GM12878 (cell line): ENCODE results near the gene PI4KA. TPM values are rescaled to one million over a fixed set of nuclear protein-coding genes. Genes with fewer than 3 reads are reported as not detected.

Experiments
- ATAC-seq: fragments of 200-7000 bp; cut with Tn5 transposase; 3 replicates; pipeline ENCODE4 v1.9.1; 2020; ENCODE audit warnings: mild to moderate bottlenecking, moderate library complexity
- BruUV-seq: library from RNA; stranded (reverse); fragments of 400-500 nt; replicated peaks from 2 replicates; lab custom pipeline; 2021; lab: Mats Ljungman, UMichigan
- CTCF ChIA-PET: fragments of 300-600 bp; sonication (Branson Sonifier 250); formaldehyde crosslinking; extraction: SDS; loops from one replicate; lab custom pipeline; 2021; ENCODE audit warnings: inconsistent platforms; lab: Yijun Ruan, JAX
- POLR2A ChIA-PET: fragments of 350-600 bp; formaldehyde crosslinking; extraction: SDS; loops from one replicate; lab custom pipeline; 2021; ENCODE audit warnings: inconsistent platforms; lab: Charles Lee
- RAD21 ChIA-PET: fragments of 300-600 bp; sonication (Branson Sonifier 250); formaldehyde crosslinking; loops from one replicate; lab custom pipeline; 2023; ENCODE audit warnings: antibody characterized with exemption; ENCODE audit not compliant: unreplicated experiment; lab: Charles Lee
- SMC1A ChIA-PET: fragments of 300-600 bp; sonication (Branson Sonifier 250); formaldehyde crosslinking; loops from one replicate; lab custom pipeline; 2023; ENCODE audit not compliant: unreplicated experiment, uncharacterized antibody; lab: Charles Lee
- DNase-seq: peaks from one replicate; pipeline ENCODE4 v3.0.0-alpha.2; 2011; ENCODE audit warnings: low read depth, low spot score
- FAIRE-seq: peaks from 3 replicates; lab custom pipeline; 2011; peaks lifted over from hg19 to GRCh38; lab: Jason Lieb, UNC
- H2AFZ ChIP-seq: 2 replicates; pipeline ENCODE4 v1.6.0; 2011; ENCODE audit warnings: low read depth, low read length, control low read depth; ENCODE audit not compliant: control insufficient read depth
- H3K27ac ChIP-seq: 2 replicates; pipeline ENCODE4 v1.5.1; 2011; ENCODE audit warnings: control low read depth; ENCODE audit not compliant: control insufficient read depth, insufficient read depth
- H3K27me3 ChIP-seq, 2 experiments: replicated peaks in 1 of 2; 2 replicates each; pipeline versions ENCODE4 v1.6.0 to v1.6.1; 2011; ENCODE audit warnings: low read length in 1 of 2; ENCODE audit not compliant: control insufficient read depth in 2 of 2, insufficient read depth in 2 of 2
- H3K36me3 ChIP-seq, 2 experiments: 2 replicates each; pipeline ENCODE4 v1.5.1; 2011; ENCODE audit warnings: low read length in 1 of 2; ENCODE audit not compliant: control insufficient read depth in 2 of 2, insufficient read depth in 2 of 2
- H3K4me1 ChIP-seq: 2 replicates; pipeline ENCODE4 v1.6.1; 2011; ENCODE audit warnings: mild to moderate bottlenecking, low read length, moderate library complexity, mixed read lengths; ENCODE audit not compliant: control insufficient read depth, insufficient read depth
- H3K4me2 ChIP-seq: 2 replicates; pipeline ENCODE4 v1.6.0; 2011; ENCODE audit warnings: control low read depth; ENCODE audit not compliant: control insufficient read depth, insufficient read depth
- H3K4me3 ChIP-seq: fragments of 200-600 bp; sonication (generic); 2 replicates; pipeline ENCODE4 v1.5.1; 2016
- H3K79me2 ChIP-seq: 2 replicates; pipeline ENCODE4 v1.6.0; 2011; ENCODE audit warnings: low read length; ENCODE audit not compliant: control insufficient read depth, insufficient read depth
- H3K9ac ChIP-seq: 2 replicates; pipeline ENCODE4 v1.8.0; 2011; ENCODE audit warnings: low read length, control low read depth, mixed read lengths; ENCODE audit not compliant: control insufficient read depth, insufficient read depth
- H3K9me3 ChIP-seq: replicated peaks from 3 replicates; pipeline ENCODE4 v1.5.1; 2011; ENCODE audit warnings: mild to moderate bottlenecking, low read length; ENCODE audit not compliant: control insufficient read depth, insufficient read depth
- H4K20me1 ChIP-seq: 2 replicates; pipeline ENCODE4 v1.6.0; 2011; ENCODE audit not compliant: control insufficient read depth, insufficient read depth
- EED ChIP-seq: sonication (generic); IDR thresholded peaks from 2 replicates; pipeline ENCODE4 v1.6.1; 2016; ENCODE audit warnings: antibody characterized with exemption, low read depth
- RAD21 ChIP-seq: IDR thresholded peaks from 2 replicates; pipeline ENCODE4 v1.6.1; 2011; ENCODE audit warnings: mild to moderate bottlenecking, low read depth, low read length, moderate library complexity; ENCODE audit not compliant: insufficient read depth
- RBBP5 ChIP-seq: fragments of 200-600 bp; sonication (generic); conservative IDR thresholded peaks from 2 replicates; pipeline ENCODE4 v1.6.1; 2016
- SMC3 ChIP-seq: IDR thresholded peaks from 2 replicates; pipeline ENCODE4 v1.6.1; 2011; ENCODE audit warnings: low read length, improper control_type of control experiment, borderline replicate concordance
- SREBF1 ChIP-seq: IDR thresholded peaks from 2 replicates; pipeline ENCODE4 v1.6.1; 2012; ENCODE audit warnings: mild to moderate bottlenecking, low read length
- TCF3 ChIP-seq: IDR thresholded peaks from 2 replicates; pipeline ENCODE4 v1.6.1; 2012; ENCODE audit warnings: low read depth, mild to moderate bottlenecking, low read length, borderline replicate concordance; ENCODE audit not compliant: insufficient read depth
- ZBED1 ChIP-seq: IDR thresholded peaks from 2 replicates; pipeline ENCODE4 v1.6.1; 2016; ENCODE audit warnings: borderline replicate concordance
- ZBTB33 ChIP-seq: fragments of 450-650 bp; IDR thresholded peaks from 2 replicates; pipeline ENCODE4 v1.6.1; 2017; ENCODE audit warnings: mild to moderate bottlenecking
- ZBTB40 ChIP-seq: fragments of 450-650 bp; IDR thresholded peaks from 2 replicates; pipeline ENCODE4 v1.6.1; 2016; ENCODE audit warnings: mild to moderate bottlenecking, moderate library complexity, borderline replicate concordance
- WGBS: methylation state at CpG from one replicate; pipeline ENCODE4 v1.1.6; 2016; ENCODE audit warnings: low lambda C conversion rate; ENCODE audit not compliant: insufficient replicate concordance, insufficient coverage; ENCODE audit errors: missing lambda C conversion rate; 5-methylcytosine and 5-hydroxymethylcytosine counted together
- in situ Hi-C: fragments of 300-500 bp; cut with MboI; formaldehyde crosslinking; loops from 9 replicates; pipeline ENCODE4 v1.14.3; 2018; ENCODE audit warnings: mixed read lengths
- intact Hi-C: fragments of 100-400 bp; cut with micrococcal nuclease; formaldehyde crosslinking; loops from one replicate; pipeline ENCODE4 v1.14.2; 2022; ENCODE audit not compliant: unreplicated experiment
- polyA plus RNA-seq, 11 experiments: library from polyadenylated mRNA; depleted of rRNA in 4 of 11; unstranded in 6 of 11; stranded (reverse) in 5 of 11; fragments of >200 nt; fragmentation: Nextera tagmentation in 4 of 11; fragmentation: Illumina TruSeq in 1 of 11; extraction: Ambion mirVana in 4 of 11; extraction: Trizol in 1 of 11; gene quantifications; 1 replicate in 1 of 11; 2 replicates in 10 of 11; pipeline versions ENCODE4 v1.2.1 to v1.2.3, GENCODE V29; 2011 to 2016; ENCODE audit warnings: inconsistent platforms in 2 of 11, missing spikeins in 2 of 11, low read depth in 1 of 11
- total RNA-seq, 4 experiments: library from RNA; depleted of rRNA in 3 of 4; stranded (reverse); fragments of >200 nt in 3 of 4; fragmentation: Illumina TruSeq in 1 of 4; extraction: Trizol in 1 of 4; gene quantifications; 2 replicates each; pipeline versions ENCODE4 v1.2.1 to v1.2.3, GENCODE V29; 2013 to 2021
- TF ChIP-seq, protein P1 (sequence below): fragments of 450-650 bp; IDR thresholded peaks from 2 replicates; pipeline ENCODE4 v1.6.1; 2016; ENCODE audit warnings: mild to moderate bottlenecking
- TF ChIP-seq, protein P2 (sequence below): IDR thresholded peaks from 2 replicates; pipeline ENCODE4 v1.6.1; 2011; ENCODE audit warnings: mild to moderate bottlenecking, low read depth, low read length, moderate library complexity; ENCODE audit not compliant: insufficient replicate concordance

The PI4KA gene
- total and polyA plus RNA-seq, 10 of the 15 experiments (the other 5 are each of a cell fraction or from before 2014, with no cell fraction given) = 4.2 to 78.4 (median 42.1) TPM

DNA sequence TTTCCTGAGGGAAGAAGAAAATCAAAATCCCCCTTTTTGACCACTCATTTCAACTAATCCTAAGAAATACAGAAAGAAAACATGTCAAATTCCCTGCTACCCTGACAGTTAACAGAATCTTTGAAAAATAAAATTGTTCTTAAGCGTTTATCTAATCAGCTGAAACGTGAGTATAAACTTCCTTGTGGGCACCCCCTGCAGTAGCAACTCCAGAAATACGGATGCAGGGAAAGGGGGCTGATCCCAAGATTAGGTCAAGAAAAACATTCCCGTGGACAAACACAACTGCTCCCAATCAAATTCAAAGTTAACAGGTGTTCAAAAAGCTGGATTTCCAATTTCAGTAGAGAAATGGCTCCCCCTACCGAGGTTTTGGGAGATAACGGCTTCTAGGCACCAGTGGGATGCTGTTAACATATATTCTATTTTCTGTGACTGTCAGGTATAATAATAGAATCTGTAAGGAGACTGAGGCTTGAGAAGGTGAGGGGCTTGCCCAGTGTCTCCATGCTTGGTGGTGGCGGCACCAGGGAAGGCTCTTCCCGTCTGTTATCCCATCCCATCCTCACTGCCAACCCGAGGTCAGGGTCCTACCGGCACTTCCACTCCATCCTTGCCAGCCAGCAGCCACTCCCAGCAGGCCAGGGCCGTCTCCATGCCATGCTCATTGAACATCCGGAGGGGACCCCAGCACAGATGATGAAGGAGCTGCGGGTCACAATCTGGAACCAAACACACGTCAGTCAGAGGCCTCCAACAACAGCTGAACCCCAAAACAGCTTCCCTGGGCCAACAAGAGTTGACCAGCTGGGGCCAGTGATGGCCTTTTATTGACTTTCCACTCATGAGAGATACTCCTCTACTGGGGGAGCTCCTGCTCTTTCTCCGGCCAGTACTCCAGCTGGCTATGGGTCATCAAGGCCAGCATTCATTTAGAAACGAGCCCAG lies 116.7 kb downstream of the PI4KA start:
- no peak overlapping the region for H3K4me2 ChIP-seq
- no peaks in the 10 kb centered on the region for H3K79me2 ChIP-seq
- no peaks in the 10 kb centered on the region for H3K27me3 ChIP-seq
- no peak overlapping the region for H3K4me3 ChIP-seq
- FAIRE-seq = peak; percentile 77
- CTCF ChIA-PET = interaction anchor here (0.6 to 3.0 kb wide), 18 partner anchors 9 to 233 kb away, joined by 3 to 16 read pairs (median 4); no protein-coding TSS in a partner anchor
- H4K20me1 ChIP-seq = no peaks in the 10 kb centered on the region
- WGBS = 71% methylated on average over 16 of the region's 16 CpGs
- peaks cover 7 to 16% of the 10 kb centered on the region in 2 experiments for H3K36me3 ChIP-seq
- H2AFZ ChIP-seq = no peak overlapping the region
- intact Hi-C loops (loop anchor here (5.0 kb wide), 1 partner anchor 135 kb away; no protein-coding TSS in a partner anchor), in situ Hi-C loops (no loop called here)
- no peak overlapping the region for H3K27ac ChIP-seq
- POLR2A ChIA-PET = interaction anchor here (0.6 to 1.4 kb wide), 4 partner anchors 9 to 39 kb away, joined by 3 to 5 read pairs (median 4); no protein-coding TSS in a partner anchor
- no TSS peak for BruUV-seq
- H3K9ac ChIP-seq = no peak overlapping the region
- H3K9me3 ChIP-seq = no peaks in the 10 kb centered on the region; the same call in 2 of the 3 replicates
- DNase-seq = no peak
- RAD21 ChIA-PET = interaction anchor here (0.6 to 2.9 kb wide), 2 partner anchors 42 to 246 kb away, joined by 5 to 14 read pairs; partner anchors contain the start of gene KLHL22
- SMC1A ChIA-PET = interaction anchor here (1.1 to 2.1 kb wide), 3 partner anchors 9 to 41 kb away, joined by 4 to 6 read pairs (median 4); no protein-coding TSS in a partner anchor
- H3K4me1 ChIP-seq = peaks cover 8% of the 10 kb centered on the region
- ATAC-seq = peak; percentile 61
- no peak for TF ChIP-seq SREBF1
- peak; percentile 62 for TF ChIP-seq RAD21
- no peak for TF ChIP-seq ZBTB33
- no peak for TF ChIP-seq RBBP5
- TF ChIP-seq ZBED1 = no peak
- peak; percentile 42; the same call in 1 of the 2 replicates for TF ChIP-seq TCF3
- TF ChIP-seq, protein P1, sequence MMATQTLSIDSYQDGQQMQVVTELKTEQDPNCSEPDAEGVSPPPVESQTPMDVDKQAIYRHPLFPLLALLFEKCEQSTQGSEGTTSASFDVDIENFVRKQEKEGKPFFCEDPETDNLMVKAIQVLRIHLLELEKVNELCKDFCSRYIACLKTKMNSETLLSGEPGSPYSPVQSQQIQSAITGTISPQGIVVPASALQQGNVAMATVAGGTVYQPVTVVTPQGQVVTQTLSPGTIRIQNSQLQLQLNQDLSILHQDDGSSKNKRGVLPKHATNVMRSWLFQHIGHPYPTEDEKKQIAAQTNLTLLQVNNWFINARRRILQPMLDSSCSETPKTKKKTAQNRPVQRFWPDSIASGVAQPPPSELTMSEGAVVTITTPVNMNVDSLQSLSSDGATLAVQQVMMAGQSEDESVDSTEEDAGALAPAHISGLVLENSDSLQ = no peak
- no peak for TF ChIP-seq EED
- TF ChIP-seq, protein P2, sequence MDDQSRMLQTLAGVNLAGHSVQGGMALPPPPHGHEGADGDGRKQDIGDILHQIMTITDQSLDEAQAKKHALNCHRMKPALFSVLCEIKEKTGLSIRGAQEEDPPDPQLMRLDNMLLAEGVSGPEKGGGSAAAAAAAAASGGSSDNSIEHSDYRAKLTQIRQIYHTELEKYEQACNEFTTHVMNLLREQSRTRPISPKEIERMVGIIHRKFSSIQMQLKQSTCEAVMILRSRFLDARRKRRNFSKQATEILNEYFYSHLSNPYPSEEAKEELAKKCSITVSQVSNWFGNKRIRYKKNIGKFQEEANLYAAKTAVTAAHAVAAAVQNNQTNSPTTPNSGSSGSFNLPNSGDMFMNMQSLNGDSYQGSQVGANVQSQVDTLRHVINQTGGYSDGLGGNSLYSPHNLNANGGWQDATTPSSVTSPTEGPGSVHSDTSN = no peak
- TF ChIP-seq SMC3 = peak; percentile 44; the same call in 1 of the 2 replicates
- no peak for TF ChIP-seq ZBTB40
